Fibroblast of the conjunctiva (primary cell): ENCODE measurements around the gene ATG2A.

ENCODE experiments used
- DNase-seq: peaks from one replicate; pipeline ENCODE4 v3.0.0-alpha.2; 2010; ENCODE audit warnings: low read depth

ATG2A gene

DNA sequence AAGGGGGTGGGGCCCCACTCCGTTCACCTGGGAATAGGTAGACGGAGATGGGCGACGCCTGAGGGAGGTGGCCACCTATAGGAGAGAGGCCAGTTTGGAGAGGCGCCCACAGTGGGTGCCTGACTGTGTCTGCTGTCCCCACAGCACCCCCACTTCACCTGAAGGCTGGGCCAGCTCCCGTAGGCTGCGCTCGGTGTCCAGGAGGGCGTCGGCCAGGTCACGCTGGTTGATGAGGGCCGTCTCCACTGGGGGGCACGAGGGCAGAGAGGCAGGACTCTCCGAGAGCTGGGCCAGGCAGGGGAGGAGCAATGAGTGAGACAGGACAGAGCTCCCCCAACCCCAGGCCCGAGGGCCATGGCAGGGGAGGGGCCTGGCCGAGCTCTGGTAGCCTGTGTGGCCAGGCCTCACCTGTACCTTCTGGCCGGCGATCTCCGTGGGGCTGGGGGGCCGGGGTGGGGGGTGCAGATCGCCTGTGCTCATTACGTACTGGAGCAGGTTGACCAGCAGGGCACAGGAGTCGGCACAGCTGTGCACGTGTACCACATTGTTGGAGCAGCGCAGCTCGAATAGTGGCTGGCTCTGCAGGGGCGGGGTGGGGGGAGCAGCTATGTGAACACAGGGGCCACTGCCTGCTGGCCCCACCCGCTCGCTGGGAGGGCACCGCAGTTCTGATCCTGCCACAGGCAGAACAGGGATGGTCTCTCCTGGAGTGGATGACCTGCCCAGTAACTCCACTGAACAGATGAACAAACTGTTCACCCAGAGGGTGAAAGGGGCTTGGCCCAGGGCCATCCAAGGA is 14.7 kb downstream of the ATG2A start:
- no peak for DNase-seq

DNA sequence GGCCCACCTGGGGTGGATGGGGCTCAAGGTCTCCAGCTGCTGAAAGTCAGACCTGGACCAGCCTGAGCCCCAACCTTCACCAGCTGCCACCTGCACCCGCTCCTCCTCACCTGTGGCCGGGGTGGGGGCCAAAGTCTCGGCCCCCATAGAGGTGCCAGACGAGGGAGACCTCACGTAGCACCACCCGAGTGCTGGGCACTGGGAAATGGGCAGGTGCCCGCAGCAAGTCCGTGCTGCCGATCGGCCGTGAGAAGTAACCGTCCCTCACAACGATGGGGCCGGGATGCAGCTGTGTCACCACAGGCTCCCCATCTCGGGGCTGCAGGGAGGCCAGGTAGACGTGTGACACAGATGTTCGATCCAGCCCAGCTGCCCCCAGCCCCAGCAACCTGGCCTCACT is 16.2 kb downstream of the ATG2A start:
- DNase-seq = no peak

DNA sequence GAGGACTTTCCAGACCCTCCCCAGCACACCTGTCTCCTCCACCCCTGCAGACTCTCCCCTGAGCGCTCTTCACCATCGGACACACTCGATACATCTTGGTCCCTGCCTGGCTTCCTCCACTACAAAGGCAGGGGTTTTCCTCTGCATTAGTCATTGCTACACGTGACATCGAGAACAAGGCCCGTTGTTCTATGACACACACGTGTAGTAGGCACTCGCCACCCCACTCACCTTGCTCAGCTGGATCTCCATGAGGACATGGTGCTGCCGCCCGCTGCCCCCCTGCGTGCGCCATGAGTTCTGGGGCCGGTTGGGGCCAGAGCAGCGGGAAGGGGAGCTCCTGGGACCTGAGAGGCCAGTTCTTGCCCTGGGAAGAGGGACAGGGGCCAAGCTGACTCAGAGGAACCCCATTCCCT is 16.7 kb downstream of the ATG2A start:
- DNase-seq = no peak

DNA sequence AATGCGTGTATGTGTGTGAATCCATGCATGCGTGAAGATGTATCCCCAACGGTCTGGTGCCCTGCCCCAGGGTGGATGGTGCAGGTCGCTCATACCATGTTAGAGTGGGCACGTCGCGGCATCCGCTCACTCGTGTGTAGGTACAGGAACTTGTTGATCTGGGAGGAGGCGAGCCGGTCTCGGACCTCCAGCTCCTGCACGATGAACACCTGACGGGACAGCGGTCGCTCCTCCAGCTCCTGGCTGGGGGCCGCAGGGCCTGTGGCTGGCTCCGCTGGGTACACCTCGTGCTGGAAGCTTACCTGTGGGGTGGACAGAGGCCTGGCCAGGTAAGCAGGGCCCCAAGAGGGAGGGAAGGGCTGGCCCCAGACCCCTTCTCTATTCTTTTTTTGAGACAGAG is 18.5 kb downstream of the ATG2A start:
- no peak for DNase-seq

DNA sequence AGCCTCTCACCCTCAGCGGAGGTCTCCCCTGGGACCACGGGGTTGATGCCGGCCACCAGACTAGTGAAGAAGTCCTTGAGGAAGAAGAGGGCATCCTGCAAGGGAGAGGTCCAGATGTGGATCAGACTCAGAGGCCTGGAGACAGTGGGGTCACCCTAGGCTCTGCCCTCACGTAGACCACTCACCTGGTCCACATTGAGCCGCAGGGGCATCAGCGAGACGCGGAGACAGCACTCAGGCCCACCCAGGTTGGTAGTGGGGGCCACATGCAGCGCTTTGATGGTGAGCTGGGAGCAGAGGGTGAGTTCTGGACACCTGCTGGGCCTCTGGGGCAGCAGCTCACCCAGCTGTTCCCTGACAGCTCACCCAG is 18.9 kb downstream of the ATG2A start:
- DNase-seq = no peak

DNA sequence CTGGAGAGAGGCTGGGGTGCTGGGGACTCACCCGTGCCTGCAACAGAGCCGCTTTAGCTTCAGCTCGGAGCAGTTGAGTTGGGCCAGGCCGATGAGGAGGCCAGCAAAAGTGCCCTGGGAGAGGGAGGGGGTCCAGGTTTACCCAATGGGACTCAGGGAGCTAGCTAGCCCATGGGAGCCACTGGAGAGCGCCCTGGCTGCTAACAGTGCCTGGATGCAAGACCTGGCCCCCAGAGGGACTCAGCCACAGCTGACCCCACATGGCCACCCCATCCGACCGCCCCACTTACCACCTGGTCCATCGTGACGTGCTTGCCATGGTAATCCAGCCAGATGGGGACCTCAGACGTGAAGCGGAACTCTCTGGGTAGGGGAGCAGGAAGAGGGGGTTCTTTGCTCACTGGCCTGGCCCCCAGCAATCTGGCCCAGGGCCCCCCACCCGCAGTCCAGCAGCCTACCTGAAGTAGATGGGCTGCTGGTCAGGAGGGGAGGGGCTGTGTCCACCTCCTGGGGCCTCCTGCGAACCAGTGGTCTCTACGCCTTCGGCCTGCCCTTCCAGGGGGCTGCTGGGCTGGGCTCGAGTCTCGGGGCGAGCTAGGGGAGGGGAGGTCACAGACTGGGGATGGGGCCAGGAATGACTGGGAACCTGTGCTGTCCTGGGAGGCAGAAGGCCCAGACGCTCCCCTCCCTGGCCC is 19.5 kb downstream of the ATG2A start:
- no peak for DNase-seq

DNA sequence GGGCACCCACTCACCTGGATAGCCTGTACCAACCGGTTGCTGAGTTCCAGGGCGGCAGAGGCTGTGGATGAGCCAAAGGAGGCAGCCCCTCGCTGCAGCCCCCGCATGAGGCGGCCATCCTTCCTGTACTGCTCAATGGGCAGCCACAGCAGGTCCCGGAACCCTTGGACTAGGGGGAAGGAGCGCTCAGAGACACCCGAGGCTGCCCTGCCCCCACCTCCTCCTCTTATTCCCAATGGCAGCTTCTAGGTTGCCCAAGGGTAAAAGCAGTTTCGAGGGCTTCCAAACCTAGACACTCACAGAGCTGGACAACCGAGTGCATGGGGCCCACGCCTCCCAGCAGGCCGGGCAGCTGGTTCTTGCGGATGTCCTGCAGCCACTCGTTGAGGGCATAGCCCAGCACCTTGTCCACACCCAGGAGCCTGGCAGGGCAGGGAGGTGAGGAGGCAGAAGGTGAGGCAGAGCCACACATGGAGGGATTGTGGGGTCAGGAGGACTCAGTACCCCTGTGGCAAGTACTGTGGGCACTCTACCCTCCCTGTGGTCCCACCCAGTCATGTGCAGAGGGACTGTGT is 20.5 kb downstream of the ATG2A start:
- DNase-seq = no peak

DNA sequence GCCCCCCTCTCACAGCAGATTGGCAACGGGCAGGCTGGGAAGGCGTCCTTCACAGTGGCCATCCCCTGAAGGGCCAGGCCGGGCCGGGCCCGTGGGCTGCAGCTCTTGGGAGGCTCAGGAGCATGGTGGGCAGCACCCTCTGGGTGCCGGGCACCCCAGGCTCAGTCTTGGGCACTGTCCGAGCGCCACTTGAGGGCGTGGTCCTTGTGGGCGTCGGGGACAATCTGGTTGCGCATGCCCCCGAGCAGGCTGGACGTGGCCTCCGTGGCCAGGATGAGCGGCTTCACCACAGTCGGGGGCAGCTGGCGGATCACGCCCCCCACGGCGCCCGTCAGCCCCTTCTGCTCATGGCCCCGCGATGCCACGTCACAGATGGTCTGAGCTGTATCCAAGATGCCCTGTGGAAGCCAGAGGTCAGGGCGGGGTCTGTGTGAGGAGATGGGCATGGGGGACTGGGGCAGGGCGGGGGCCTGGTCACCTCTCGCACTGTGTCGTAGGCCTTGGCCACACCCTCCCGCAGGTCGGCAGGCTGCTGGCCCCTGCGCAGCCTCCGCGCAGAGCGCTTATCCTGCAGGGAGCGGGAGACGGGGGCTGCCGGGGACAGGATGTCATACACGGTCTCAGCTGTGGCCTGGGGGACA is 22.1 kb downstream of the ATG2A start:
- DNase-seq = no peak

DNA sequence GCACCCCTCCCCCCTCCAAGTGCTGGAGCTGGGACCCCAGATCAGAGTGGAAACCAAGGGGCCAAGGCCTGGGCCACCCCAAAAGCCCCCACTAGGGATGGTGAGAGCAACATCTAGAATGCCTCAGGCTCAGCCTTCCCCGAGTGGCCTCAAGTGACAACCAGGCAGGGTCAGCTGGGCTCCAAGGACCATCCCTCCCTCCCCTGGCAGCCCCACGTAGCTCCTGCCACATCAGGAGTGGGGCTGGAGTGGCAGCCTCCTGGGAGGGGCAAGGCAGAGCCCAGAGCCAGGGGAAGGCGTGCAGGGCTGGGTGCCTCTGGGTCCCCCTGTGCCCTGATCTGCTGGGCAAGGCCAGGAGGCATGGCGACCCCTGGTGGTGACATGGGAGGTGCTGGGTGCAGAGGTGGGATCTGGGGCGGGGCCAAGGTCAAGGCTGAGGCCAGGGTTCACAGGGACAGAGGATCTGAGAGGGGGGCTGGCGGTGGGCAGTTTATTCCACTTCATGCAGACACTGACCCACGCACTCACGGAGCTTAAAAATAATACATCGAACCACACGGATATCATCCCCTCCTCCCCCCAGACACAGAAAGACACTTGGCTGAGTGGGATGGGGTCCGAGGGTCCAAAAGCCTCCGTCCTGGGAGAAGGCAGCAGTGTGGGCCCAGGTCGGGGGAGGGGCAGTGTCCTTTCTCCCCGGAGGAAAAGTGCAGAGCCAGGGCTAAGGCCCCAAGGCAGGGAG is 22.8 kb downstream of the ATG2A start:
- no peak for DNase-seq

DNA sequence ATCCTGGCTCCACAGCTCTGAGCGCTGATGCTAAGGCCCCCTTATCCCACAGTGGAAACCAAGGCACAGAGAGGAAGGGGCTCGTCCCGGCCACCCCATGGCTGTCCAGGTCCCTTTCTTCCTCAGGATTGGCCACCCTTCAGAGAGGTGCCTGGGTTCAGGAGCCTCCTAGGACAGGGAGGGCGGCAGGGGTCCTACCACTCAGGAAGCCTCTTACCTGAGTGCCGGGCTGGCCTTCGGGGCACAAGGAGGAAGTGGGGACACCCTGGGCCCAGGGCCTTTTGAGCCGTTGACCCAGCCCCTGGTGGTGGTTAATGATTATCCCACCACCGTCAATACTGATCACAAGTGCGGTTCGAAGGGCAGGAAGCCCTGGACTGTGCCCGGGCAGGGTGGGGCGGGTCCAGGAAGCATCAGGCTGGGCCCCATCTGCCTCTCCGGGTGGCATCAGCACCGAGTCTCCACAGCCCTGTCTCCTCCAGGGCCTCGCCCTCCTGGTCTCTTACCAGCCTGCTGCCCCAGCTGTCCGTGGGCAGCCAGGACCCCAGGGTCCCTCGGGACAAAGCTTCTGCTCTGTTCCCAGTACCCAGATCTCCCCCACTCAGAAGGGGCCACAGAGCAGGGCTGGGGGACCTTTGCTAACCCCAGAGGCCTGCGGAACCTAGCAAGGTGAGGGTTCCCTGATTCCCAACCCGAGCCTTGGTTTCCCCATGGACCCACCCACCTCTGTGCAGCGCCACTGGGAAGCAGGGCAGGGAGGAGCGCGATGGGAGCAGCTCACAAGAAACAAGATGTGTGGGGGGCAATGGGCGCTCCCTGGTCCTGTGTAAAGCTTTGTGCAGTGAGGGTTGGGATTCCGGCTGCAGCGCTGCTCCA is 23.6 kb downstream of the ATG2A start:
- no peak for DNase-seq

DNA sequence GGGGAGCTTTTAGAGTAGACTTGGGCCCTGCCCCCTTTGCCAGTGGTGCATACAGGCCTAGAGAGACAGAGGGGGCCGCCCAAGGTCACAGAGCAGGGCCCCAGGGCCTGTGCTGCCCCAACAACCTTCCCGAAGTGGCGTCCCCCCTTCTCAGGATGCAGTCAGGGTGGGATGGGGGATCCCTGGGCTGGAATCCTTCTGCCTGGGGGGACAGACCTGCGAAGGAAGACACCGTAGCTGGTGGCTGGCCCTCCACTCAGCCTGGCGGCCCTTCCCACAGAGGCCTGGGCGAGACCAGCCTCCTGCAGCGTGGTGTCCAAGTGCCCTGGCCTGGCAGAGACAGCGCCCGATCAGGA is 24.2 kb downstream of the ATG2A start:
- no peak for DNase-seq

DNA sequence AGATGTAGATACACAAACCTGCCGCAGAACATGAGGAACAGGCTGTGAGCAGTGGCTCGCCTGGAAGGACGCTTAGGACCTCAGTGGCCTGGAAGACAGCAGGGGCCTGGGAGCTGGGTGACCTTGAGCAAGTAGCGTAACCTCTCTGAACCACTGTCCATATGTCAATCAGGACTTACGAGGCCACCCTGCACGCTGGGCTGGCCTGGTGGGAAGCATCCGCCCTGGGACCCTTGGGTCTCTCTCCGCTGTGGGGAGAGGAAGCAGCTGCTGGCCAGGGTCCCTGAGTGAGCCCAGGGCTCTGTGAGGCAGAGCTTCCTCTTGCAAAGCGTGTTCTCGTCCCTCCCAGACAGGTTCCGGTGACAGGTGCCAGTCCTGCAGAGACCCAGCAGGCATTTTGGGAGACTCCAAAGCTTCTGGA is 24.6 kb downstream of the ATG2A start:
- no peak for DNase-seq

DNA sequence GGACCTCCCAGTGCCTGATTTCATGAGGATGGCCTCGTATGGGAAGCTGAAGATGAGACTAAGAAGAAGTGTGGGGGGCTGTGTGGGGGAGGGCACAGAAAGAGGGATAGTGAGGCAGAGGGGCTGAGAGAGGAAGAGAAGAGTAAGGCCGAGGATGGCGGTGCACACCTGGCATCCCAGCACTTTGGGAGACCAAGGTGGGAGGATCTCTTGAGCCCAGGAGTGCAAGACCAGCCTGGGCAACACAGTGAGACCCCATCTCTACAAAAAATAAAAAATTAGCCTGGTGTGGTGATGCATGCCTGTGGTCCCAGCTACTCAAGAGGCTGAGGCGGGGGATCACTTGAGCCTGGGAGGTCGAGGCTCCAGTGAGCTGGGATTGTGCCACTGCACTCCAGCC is 25.1 kb downstream of the ATG2A start:
- no peak for DNase-seq

DNA sequence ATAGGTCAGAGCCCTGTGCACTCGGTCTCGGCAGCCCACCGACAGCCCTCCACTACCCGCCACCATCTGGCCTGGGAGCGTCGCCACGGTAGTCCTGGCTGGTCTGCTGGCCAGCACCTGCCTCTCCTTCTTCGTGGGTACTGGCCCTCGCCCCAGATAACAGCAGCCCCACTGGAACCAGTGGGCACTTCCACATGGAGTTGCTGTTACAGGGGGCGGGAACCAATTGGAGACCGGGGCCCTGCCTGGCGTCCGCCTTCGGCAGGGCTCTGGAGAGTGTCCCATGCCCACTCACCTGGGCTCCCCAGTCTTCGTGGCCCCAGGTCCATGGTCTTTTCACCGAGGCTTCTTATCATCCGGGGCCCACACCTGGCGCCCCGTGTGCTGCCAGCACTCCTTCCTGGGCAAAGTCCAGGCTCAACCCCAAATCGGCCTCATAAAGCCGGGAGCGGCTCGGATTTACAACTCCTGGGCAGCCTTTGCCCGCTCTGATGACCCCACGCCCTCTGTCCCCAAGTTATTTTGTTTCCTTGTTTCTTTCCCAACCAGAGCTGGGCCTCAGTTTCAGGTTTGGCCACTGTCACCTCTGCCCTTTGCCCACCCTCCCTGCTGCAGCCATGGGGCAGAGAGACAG is 25.7 kb downstream of the ATG2A start:
- no peak for DNase-seq

DNA sequence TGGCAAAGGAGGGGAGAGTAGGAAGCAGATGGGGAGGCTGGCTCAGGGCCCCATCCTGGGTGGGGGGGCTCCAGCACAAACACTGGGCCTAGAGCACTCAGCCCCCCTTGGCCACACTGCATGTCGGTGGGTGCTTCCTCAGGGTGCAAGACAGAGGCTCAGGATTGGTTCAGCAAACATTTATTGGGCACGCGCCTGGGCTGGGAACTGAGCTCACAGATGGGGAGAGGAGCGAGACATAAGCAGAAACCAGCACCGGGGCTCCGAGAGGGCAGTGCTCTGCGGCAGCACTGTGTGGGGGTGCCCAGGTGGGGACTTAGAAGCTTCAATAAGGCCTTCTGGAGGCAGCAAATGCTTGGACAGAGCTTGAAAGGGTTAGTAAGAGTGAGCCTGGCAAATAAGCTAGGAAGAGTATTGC is 26.5 kb downstream of the ATG2A start:
- DNase-seq = no peak

DNA sequence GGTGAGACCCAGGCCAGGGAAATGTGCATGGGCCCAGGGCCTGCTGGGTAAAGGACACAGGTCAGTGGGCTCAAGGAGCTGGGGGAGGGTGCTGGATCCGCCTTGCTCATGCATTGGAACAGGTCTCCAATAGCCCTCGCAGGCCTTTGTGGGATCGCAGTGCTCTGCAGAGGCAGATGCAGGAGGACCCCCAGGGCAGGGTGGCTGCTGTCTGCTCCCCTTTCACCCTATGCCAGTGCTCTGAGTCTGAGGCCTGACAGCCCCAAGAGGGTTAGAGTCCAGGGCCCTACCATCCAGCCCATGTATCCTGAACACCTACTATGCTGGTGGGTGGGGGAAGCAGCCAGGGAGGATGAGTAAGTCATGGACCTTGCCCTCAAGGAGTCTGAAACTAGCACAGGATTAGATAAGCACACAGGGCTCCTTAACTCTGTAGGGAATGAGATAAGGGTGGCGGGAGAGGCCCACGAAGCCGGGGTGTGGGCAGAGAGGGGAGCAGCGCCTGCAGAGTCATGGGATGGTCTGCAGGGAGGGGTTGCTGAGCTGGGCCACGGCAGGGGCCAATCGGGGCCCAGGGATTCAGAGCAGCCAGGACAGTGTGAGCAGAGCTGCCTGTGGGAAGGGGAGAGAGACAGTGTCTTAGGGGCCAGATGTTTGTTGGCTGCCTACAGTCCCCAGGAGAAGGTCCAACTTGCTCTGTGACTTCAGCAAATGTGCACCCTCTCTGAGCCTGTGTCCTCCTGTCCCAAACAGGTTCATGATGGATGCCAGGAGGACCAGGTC is 28.1 kb downstream of the ATG2A start:
- DNase-seq = no peak

DNA sequence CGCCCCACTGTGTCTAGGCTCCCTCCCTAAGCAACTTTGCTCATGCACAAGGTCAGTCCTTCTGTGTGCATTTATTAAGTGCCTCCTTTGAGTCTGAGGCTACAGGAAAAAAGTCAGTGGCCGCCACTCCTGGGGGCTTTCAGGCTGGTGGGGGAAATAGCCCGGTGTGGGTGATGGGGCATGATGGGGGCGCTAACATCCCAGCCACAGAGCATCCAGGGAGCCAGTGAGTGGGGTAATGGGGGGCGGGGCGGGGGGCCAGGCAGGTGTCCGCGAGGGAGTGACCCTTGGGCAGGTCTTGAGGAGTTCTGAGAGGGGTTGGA is 28.6 kb downstream of the ATG2A start:
- no peak for DNase-seq

DNA sequence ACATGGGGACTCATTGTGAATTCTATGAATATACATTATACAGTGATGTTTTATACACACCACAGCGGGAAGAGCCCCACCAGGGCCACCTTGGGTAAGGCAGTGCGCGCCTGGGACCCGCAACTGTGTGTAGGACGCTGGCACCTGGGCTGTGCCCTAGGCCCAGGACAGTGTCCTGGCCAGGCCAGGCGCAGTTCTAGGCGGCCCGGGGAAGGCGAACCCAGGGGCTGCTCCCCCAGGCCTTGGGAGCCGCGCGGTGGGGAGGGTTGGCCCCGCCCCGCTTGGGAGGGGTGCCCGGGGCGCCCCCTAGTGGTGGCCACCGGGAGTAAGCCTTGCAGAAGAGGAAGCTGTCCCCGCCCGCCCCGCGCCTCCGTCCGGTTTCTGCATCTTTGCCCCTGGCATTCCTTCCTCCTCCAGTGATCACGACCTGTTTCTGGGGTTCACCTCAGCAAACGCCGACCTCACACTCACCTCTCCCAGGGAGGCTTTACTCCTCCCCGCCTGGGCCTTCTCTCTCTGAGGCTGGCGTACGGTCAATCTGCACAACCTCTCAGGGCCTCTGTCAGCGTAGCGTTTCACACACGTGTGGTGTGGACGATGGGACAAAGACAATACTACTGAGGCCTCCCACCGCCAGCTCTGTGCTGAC is 29.1 kb downstream of the ATG2A start:
- no peak for DNase-seq

DNA sequence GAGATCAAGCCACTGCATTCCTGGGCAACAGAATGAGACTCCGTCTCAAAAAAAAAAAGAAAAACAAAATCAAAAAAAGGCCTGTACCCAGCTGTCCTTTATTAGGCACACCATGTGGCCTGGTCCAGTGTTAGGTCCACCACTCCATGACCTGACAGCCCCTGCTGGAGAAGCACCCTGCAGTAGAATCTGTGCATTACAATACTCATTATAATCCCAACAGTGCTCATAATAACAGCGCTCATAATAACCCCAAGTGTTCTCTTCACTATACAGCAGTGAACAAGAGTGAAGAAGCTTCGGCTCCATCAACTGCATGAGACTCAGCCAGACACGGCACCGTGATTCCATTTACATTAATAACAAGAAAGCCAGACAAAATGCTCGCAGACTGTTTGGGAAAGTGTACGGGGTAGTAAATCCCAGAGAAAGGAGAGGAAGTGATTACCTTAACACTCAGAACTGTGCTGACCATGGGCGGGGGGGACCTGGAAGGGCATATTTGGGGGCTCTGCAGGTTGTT is 29.7 kb downstream of the ATG2A start:
- DNase-seq = no peak
